NB4 (cell line): ENCODE data around the gene KCNQ4.

Experiments
- DNase-seq: peaks from one replicate; pipeline ENCODE4 v3.0.0; 2010; ENCODE audit warnings: low read depth
- H3K4me3 ChIP-seq: one replicate; pipeline ENCODE4 v1.5.1; 2011; ENCODE audit warnings: mild to moderate bottlenecking, low read depth, low read length, moderate library complexity
- MYC ChIP-seq: IDR thresholded peaks from 2 replicates; pipeline ENCODE4 v1.6.1; 2011; ENCODE audit warnings: low read depth, low read length
- POLR2A ChIP-seq: IDR thresholded peaks from 2 replicates; pipeline ENCODE4 v1.6.1; 2011; ENCODE audit warnings: mild to moderate bottlenecking; ENCODE audit not compliant: insufficient read length; ENCODE audit errors: extremely low read depth
- TF ChIP-seq, protein P1 (sequence below): IDR thresholded peaks from 2 replicates; pipeline ENCODE4 v1.6.1; 2011; ENCODE audit warnings: low read depth, low read length
- TF ChIP-seq, protein P2 (sequence below): IDR thresholded peaks from one replicate; pipeline ENCODE4 v1.5.1; 2012; ENCODE audit warnings: low read depth, low read length

The KCNQ4 gene

DNA sequence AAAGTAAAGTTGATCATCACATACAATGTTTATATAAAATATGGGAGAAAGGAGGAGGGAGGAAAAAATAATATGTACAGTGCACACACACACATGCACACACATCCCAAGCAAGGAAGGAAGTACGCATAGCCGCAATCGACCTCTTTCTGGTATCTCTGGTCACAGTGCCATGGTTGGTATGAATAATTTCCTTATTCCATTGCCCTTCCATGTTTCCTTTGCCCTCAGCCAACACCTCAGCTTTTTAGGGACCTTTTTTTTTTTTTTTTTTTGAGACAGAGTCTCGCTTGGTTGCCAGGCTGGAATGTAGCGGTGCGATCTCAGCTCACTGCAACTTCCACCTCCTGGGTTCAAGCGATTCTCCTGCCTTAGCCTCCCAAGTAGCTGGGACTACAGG, 58.0 kb downstream of the KCNQ4 start:
- DNase-seq: no peak
- TF ChIP-seq MYC: no peak
- TF ChIP-seq, protein P1, sequence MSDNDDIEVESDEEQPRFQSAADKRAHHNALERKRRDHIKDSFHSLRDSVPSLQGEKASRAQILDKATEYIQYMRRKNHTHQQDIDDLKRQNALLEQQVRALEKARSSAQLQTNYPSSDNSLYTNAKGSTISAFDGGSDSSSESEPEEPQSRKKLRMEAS: no peak
- TF ChIP-seq, protein P2, sequence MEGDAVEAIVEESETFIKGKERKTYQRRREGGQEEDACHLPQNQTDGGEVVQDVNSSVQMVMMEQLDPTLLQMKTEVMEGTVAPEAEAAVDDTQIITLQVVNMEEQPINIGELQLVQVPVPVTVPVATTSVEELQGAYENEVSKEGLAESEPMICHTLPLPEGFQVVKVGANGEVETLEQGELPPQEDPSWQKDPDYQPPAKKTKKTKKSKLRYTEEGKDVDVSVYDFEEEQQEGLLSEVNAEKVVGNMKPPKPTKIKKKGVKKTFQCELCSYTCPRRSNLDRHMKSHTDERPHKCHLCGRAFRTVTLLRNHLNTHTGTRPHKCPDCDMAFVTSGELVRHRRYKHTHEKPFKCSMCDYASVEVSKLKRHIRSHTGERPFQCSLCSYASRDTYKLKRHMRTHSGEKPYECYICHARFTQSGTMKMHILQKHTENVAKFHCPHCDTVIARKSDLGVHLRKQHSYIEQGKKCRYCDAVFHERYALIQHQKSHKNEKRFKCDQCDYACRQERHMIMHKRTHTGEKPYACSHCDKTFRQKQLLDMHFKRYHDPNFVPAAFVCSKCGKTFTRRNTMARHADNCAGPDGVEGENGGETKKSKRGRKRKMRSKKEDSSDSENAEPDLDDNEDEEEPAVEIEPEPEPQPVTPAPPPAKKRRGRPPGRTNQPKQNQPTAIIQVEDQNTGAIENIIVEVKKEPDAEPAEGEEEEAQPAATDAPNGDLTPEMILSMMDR: no peak
- TF ChIP-seq POLR2A: no peak
- no peak overlapping the region for H3K4me3 ChIP-seq

DNA sequence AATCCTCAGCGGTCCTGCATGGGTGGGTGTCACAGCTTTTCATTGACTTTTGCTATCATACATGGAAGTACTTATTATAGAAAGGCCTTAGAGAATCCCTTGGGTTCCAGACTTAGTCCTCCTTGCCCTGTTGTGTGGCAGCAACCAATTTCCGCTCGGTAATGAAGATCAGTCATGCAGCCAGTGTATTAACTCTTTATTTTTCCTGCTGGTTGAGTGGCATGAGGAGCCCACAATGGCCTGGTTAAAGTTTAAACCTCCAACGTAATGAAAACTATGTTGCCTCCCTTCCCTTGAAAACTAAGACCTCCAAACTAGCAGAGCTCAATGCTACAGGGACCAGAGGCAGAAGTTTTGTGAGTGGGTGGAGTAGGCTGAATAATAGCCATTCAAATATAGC, 58.6 kb downstream of the KCNQ4 start:
- no peak for DNase-seq
- no peak for TF ChIP-seq MYC
- TF ChIP-seq, protein P2: no peak
- TF ChIP-seq, protein P1: no peak
- H3K4me3 ChIP-seq: no peak overlapping the region

DNA sequence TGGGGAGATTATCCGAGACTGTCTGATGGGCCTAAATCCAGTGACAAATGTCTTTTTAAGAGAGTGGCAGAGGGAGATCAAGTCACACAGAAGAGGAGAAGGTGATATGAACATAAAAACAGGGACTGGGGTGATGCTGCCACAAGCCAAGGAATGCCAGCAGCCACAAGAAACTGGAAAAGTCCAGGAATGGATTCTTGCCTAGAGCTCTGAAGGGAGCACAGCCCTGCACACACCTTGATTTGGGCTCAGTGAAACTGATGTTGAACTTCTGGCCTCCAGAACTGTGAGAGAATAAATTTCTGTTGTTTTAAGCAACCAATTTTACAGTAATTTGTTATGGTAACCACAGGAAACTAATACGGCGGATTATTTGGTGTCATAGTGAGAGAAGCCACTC, 59.1 kb downstream of the KCNQ4 start:
- no peak for TF ChIP-seq MYC
- TF ChIP-seq, protein P2: no peak
- TF ChIP-seq, protein P1: no peak
- TF ChIP-seq POLR2A: no peak
- no peak for DNase-seq
- H3K4me3 ChIP-seq: no peak overlapping the region

DNA sequence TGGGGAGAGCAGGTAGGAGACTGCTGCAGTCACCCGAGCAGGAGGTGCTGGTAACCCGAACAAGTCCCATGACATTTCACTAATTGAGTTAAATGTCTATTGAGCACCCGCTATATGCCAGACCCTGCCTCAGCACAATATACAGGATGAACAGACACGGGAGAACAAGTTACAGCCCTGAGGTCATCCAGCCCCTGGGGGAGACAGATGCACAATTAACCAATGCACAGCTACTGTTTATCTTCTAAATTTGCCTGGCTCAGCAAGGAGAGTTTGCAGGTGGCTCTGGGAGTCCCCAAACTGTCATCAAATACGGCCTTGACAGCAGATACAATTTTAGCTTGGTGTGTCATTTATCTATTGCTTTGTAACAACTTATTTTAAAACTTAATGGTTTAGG, 60.5 kb downstream of the KCNQ4 start:
- no peak for DNase-seq
- TF ChIP-seq MYC (no peak), POLR2A (no peak)
- TF ChIP-seq, protein P1: no peak
- TF ChIP-seq, protein P2: no peak
- no peak overlapping the region for H3K4me3 ChIP-seq

DNA sequence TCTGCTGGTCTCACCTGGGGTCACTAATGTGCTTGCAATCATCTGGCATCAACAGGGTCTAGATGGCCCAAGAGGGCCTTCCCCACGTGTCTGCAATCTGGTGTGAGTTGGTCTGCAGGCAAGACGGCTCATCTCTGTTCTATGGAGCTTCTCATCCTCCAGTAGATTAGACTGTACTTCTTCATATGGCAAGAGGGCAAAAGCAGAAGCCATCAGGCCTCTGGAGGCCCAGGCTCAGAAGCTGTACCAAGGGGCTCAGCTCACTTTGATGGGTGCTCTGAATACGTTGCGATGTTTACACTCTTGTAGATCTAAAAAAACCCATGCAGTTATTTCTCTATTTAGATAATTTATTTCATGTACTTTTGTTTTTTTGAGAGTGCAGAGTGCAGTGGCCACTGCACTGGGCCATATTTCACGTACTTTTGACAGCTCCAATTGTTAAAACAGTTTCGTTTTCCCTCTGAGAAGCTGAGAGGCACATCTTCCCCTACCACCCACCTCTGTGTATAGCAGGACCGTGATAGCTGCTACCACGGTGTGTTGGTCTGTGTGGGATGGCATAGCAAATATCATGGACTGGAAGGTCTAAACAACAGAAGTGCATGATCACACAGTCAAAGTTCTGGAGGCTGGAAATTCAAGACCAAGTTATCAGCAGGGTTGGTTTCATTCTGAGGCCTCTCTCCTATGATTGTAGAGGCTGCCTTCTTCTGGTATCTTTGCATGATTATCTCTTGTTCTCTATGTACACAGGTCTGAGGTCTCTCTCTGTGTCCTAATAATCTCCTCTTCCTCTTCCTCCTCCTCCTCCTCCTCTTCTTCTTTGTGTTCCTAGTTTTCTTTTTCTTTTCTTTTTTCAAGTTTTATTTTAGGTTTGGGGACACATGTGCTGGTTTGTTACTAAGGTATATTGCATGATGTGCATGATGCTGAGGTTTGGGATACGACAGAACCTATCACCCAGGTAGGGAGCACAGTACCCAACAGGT, 61.6 kb downstream of the KCNQ4 start:
- DNase-seq: no peak
- no peak overlapping the region for H3K4me3 ChIP-seq
- TF ChIP-seq POLR2A (no peak), MYC (no peak)
- TF ChIP-seq, protein P1: no peak
- TF ChIP-seq, protein P2: no peak
